Medulla oblongata (tissue), 1 donor: Measurements from ENCODE around the gene CNTN6.
"Not testable (repeated sequence)": the region's sequence is repeated elsewhere in the genome, so short reads cannot be mapped to it uniquely, and the experiment has no call there.

ENCODE experiments used
- DNase-seq: peaks from one replicate; pipeline ENCODE4 v3.0.0-alpha.2; 2015; ENCODE audit errors: extremely low spot score

CNTN6 gene

DNA sequence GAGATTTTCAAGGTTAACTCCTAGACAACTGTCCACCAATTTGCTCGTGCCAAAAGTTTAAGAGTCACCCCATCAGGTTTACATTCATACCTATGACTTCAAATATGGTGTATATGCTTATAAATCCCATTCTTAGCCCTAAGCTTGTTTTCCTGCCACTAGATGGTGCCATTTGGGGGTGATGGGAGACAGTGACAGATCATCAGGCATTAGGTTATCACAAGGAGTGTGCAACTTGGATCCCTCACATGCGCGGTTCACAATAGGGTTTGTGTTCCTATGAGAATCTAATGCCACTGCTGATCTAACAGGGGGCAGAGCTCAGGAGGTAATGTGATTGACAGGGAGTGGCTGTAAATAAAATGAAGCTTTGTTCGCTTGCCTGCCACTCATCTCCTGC lies 182.7 kb downstream of the CNTN6 start:
- peak; percentile 55 for DNase-seq

DNA sequence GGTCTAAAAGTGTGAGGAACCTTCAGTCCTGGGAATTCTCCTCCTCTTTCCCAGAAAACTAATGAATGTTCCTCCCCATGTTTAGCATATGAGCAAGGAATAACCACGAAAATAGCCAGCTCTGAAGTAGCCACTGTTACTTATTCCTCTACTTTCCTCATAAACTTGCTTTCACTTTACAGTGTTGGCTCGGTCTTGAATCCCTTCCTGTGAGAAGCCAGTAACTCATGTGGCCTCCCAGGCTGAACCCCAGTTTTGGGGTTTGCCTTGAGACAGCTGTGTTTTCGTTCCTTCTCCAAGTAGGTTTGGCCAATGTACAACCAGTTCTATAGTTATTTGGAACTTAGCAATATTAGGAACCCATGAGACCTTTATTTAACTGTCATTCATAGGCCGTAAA lies 195.0 kb downstream of the CNTN6 start:
- no peak for DNase-seq

DNA sequence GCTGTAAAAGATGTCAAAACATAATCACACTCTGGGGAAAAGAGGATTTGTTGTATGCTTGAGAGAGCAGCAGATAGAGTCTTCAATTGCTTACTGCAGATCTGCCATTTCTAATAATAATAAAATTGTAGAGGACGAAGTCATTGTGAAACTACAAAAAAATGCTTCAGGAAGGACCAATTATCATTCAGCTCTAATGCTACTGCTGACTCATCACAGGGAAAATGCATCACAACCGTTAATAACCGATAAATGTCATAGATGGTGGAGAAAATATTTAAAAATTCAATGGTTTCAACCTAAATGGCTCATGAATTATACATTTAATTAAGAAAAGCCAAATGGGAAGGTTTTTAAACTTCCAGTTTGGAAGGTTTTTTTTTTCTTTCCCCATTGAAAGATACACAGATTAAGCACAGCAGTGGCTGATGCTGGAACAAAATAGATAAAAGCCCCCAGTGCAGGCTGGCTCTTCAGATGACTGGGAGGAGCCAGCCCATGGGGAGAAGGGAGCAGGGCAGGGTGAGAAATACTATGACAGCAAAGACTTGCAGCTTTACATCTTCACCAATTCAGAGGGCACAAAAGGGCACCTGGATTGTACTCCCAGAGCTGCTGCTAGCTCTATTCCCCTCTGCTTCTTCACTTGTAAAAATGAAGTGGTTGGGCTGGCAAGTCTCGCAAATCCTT lies 196.1 kb downstream of the CNTN6 start:
- no peak for DNase-seq

DNA sequence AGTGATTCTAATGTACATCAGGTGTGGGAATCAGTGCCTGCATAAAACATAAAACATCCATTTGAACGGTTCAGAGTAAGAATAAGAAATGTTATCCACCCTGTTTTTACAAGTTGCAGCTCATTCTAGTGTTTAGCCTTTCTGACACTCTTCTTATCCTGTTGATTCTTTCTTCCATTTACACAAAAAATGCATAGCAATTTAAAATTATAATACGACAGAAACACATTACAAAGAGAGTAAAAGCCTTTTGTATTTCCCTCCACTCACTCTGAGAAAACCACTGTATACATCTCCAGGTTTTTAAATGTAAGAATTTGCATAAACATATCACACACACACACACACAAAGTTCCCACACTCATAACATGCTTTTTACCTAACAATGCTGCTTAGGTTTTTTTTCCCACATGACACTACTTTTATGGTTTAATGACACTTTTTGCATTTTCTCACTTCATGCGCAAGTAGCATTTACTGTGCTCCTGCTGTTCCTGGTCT lies 199.8 kb downstream of the CNTN6 start:
- no peak for DNase-seq

DNA sequence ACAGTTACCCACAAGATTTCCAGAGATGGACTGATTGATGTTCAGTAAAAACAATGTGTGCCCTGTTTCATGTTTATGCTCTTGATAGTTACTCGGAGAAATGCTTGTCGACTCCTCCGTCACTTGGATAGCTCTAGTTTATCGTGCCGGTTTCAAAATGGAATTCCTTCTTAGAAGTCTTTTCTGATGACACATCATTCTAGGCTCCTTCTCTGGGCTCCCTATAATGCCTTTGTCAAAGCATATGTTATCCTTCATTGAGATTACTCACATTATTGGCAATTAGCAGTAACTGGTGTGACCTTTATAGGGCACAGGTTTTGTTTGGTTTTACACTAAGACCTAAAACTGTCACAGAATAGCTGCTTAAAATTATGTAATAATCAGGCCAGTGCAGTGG lies 201.8 kb downstream of the CNTN6 start:
- DNase-seq: no peak

DNA sequence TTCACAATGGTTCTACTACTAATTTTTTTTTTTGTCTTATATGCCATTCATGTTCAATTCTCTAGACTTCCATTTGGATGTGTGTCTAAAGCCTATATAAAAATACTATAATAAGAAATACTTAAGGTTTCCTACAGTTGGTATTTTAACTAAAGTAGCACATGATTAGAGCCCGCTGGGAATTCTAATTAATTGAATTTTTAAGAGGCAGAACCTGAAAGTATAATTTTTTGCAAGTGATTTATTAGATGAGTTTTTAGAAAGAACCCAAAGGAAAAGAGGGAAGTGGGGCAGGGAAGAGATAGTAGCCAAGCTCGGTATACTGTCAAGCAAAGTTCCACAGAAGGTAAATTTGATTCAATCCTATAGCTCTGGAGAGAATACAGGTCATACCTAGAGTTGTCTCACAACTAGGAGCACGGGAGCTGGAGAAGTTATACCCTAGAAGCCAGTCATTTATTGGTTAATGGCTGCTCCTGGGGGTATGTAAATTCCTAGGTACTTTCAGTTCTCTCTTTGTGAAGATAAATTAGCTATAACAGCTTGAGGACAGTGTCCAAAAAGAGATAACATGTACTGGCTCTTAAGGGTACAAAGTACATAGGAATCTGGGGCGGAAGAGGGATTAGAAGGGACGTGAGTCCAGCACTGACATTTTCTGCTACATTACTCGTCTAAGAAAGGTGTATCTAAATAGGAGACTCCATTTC lies 225.6 kb downstream of the CNTN6 start:
- DNase-seq: no peak

DNA sequence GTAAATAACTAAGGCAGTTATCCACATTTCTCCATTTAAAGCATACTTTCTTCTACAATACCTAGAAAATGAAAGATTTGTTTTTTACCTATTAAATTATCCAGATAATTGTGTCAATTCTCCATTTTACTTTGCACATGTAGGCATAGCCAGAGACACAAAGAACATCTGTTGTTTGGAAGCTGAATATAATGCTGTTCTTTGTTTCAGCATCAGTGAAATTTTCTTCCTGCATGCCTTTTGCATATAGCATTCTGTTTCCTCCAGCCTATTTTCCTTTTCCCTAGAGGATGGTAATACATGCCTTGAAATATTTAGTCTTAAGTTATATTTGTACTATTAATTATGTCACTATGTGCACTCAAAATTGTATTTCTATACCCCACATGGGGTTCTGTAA lies 233.7 kb downstream of the CNTN6 start:
- DNase-seq: peak; percentile 32

DNA sequence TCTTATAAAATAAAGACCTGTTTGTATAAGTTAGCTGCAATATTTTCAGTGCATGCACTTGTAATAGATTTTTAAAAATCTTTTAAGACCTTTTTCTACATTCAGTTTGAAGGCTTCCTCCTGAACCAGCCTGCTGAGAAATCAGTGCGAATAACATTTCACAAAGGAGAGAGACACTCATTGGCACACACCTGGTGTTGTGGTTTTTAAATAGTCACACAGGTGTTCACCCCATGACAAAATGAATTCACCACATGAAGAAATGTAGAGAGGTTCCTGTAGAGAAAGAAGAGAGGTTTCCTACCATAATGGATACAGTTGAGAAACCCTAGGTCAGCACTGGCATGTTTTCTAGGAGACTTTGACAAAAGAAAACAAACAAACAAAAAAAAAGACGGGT lies 237.3 kb downstream of the CNTN6 start:
- no peak for DNase-seq

DNA sequence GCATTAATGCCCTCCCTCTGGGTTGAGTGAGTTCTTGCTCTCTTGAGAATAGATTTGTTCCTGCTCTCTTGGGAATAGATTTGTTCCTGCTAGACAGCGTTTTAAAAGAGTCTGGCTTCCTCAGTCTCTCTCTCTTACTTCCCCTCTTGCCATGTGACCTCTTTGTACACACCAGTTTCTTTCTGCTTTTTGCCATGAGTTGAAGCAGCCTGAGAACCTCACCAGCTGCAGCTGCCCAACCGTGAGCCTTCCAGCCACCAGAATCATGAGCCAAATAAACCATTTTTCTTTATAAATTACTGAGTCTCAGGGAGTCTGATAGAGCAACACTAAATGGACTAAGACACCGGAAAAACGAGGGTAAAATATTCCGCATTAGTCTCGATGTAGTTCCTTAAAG lies 253.6 kb downstream of the CNTN6 start:
- peak; percentile 30 for DNase-seq

DNA sequence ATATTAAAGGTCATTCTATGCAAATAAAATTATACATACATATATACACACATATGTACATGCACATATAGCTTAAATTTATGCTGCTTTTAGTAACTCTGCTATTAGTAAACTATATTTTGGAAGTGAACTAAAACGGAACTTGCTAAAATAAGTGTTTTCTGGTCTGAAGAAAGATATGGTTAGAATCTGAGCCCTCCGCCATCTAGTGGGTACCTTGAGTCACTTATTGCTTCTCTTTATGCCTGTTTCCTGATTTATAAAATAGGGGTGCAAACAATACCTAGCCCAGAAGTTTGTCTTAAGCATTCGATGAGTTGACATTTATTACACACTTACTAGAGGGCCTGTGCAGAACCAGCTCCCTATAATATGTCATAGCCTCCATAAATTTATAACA lies 255.7 kb downstream of the CNTN6 start:
- no peak for DNase-seq

DNA sequence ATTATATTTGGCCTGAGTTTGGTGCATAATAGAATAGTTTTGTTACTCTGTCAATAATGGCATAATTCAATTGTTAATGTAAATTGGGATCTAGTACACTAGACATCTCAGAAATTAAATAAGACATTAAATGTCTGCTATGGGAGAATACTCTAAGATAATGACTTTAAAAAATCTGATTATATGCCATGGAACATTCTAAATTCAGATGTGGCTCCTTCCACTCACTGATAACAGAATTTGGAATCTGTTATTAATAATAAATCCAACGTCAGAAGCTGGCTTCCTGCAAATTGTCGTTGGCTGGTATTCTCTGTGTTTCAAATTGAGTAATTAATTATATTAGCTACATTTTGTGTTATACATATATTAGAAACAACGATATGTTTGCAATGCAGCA lies 258.1 kb downstream of the CNTN6 start:
- no peak for DNase-seq

DNA sequence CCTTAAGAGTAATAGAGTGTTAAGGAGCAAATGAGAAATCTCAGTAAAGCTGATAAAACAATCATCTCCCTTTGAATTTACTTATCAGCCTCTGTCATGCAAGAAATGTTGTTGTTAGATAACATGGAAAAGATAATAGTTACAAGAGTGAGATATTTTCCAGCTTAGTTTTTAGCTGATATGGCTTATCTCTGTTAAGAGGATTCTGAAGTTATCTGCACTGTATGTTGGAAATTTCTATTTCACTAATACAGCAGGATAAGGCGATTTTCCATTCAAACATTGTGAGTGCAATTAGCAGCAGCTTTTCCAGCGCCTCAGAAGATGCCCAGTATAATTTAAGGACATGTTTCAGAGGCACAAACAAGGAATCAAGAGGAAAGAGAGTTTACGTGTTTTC lies 262.9 kb downstream of the CNTN6 start:
- no peak for DNase-seq

DNA sequence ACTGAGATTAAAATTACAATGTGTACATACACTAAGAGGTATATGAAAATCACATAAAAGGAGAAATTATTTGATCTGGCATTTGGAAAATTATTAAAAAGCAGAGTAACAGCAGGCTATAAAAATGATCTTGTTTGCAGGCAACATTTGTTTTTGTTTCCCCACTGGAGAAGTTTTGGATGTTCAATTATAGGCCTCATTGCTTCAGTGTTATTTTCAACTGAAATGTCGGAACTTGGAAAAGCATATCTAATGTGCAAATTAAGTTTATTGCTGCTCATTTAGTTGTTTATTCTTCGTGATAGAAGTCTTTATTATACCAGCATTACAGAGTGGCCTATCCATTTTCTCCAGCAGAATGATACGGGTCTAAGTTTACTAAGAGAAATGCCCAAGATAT lies 263.3 kb downstream of the CNTN6 start:
- DNase-seq: no peak

DNA sequence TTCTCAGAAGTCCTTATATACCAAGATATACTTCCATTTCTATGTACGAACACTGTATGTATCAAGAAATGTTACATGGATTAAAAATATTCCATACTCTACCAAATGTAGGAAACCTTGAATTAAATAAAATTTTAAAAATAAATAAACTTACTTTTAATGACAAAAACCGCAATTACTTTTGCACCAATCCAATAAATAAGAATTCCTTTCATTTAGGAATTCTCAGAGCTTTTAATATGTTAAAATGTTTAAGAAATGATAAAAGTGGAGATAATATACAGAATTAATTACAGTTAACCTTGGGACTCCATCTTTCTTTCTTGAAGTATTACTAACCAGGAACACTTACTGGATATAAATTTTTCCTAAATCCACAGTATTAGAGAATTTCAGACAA lies 272.7 kb downstream of the CNTN6 start:
- no peak for DNase-seq

DNA sequence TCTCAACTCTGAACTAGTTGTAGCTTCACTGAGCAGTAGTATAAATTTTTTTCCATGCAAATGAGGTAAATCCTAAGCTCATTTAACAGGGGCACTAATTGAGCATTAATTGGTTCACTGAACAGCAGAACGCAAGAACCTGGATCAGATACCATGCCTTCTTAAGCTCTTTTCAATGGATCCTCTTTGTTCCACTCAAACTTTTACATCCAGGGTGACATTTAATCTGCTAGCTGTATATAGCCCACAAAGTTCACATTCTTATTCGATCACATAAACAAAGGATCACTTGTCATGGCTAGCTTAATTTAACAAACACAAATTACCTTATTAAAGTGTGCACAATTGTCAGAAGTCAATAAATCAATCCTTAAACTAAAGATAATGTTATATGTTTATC lies 281.6 kb downstream of the CNTN6 start:
- DNase-seq: no peak

DNA sequence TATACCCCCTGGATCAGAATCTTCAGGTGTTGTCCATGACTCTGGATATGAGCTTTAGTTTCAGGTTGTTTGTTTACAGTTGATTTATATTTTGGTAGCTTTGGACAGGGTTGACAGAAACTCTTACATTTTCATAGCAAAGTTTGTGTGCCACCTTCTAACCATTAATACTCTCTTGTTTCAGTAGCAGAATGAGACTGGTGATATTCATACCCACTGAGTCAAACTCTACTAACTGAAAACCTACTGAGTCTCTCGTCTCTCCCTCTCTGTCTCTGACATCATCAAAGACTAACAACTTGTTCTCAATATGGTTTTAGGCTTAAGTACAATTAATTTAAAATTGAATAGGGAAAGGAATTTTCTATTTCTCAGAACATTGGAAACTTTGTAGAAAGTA lies 282.3 kb downstream of the CNTN6 start:
- DNase-seq: no peak

DNA sequence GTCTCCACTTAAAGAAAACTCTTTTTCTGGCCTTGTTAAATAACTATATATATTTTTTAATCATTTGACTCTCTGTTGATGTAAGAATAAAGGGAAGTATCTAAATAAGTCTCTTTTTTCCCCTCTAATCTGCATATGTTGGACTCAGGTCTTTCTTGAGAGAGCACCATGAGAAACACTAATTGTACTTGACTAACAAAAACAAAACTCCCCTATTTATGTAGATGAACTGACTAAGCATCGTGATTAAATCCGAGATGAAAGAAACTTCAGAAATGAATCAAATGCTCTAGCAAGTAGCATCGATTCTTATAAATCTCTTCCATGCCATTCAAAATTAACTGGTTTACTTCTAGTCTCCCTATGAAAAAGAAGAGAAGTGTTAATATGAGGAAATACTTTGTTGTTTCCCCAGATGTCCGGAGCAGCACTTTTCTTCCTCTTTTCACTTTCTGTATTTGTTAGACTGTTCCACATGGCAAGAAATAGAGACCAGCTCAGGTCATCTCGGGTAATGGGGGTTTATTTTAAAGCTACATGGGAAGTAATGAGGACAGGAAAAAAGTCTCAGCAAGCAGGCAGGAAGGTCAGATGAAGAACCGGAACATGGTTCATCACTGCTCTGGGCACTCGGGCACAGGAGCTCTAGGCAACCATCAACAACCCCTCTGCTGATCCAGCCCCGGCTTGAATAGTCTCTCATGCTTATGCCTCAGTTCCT lies 288.3 kb downstream of the CNTN6 start:
- peak; percentile 88 for DNase-seq

DNA sequence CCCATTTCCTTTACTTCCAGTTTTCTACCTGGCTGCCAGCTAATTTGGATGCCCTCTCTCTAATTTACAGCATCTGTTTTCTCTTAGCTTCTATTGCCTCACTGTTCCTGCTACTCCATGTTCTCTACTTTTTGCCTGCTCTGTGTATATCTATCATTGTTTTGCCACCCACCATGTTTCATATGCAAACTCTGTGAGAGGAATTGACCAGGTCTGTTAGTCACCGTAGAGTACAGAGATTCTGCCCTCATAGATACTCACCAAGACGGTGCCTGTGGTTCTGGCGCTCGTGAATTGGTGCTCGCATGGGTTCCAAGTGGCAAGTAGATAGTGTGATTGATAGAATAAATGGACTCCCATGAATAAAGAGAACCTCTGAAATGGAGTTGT lies 288.8 kb downstream of the CNTN6 start:
- no peak for DNase-seq

DNA sequence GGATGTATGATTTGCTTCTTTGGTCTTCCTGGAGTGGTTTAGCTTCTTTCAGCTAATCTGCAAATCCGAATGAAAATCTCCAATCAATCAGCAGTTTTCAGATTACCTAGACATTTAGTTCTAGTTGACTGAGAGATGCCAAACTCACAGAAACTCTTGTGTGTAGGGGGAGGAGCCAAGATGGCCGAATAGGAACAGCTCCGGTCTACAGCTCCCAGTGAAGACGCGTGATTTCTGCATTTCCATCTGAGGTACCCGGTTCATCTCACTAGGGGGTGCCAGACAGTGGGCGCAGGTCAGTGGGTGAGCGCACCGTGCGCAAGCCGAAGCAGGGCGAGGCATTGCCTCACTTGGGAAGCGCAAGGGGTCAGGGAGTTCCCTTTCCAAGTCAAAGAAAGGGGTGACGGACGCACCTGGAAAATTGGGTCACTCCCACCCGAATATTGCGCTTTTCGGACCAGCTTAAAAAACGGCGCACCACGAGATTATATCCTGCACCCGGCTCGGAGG lies 294.6 kb downstream of the CNTN6 start:
- DNase-seq: not testable (repeated sequence)

DNA sequence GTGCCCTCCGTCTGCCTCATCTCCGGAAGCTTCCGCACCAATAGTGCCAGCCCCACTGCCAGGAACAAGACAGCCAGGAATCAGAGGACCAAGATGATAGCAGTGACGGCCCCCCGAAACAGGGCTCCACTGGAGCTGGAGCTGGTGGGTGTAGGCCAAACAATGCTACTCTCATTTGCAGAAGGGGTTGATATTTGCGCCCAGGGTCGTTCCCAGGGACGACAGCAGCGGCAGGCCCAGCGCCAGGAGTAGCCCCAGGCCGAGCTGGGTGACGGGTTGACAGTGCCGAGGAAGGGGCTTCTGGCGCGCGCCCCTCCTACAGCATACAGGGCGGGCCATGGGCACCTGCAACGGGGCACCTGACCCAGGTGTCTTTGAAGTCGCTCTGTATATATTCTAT lies 301.4 kb downstream of the CNTN6 start:
- no peak for DNase-seq

DNA sequence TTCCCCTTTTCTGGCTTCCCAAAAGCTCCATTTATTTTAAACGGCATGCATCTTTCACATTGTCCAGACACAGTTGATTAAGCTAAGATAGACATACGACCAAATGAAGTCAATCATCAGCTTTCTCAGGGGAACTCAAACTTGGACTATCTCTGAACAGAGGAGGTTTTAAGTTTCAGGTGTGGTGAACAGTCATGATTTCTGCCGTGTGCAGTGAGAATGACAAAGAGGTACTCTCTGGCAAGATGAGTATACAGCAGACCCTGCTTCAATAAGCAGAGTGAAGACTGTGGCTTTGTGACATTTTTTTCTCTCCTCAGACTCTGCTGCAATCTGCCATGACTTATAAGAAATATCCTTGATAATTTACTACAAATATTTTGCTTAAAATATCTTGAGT lies 307.7 kb downstream of the CNTN6 start:
- DNase-seq: no peak

DNA sequence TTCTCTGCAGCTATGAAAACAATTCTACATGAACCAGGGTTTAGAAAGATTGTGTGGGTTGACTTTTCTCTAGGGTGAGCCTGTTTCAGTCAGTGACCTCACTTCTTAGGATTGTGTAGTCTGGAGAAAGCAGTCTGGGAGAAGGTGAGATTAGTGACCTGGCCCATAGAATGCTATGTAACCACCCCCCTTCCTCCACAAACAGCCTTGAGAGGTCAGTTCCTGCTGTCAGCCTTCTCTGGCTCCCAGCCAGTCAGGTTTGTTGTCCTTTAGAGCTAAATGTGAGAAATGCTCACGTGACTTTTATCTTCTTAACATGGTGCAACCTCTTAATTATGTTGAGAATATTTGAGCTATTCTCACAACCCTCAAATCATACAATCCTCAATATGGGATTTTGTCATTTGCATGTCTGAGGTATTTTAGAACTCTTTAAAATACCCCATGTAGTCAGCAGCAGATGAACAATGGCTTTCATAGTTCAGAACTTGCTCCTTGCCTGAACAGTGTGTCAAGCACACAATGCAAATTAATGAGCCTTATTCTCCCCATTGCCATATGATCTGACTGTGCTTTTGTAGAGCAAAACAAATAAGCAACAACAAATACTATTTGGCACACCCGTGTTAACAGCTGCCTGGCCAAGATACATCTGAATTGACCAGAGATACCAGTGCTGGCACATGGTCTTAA lies 311.6 kb downstream of the CNTN6 start:
- DNase-seq: peak; percentile 15
